22Rv1 (cell line): Measurements from ENCODE around the gene PLCB3.

ENCODE experiments used
- H3K27ac ChIP-seq: fragments of 450-650 bp; 2 replicates; pipeline ENCODE4 v1.5.1; 2017
- CTCF ChIP-seq: fragments of 450-650 bp; IDR thresholded peaks from 2 replicates; pipeline ENCODE4 v1.5.1; 2017; ENCODE audit warnings: mild to moderate bottlenecking
- ZFX ChIP-seq: fragments of 450-650 bp; IDR thresholded peaks from 2 replicates; pipeline ENCODE4 v1.6.1; 2017; ENCODE audit warnings: antibody characterized with exemption, borderline replicate concordance

The PLCB3 gene

GRCh38 chr11:64289002-64289564 is 37.8 kb downstream of the PLCB3 start:
- no peak overlapping the region for H3K27ac ChIP-seq
- TF ChIP-seq ZFX (no peak), CTCF (no peak)

- TF ChIP-seq CTCF (no peak), ZFX (no peak)
- no peak overlapping the region for H3K27ac ChIP-seq
Observed at GRCh38 chr11:64290352-64291261, 39.3 kb downstream of the PLCB3 start.

GRCh38 chr11:64291262-64291751 is 40.0 kb downstream of the PLCB3 start, which contains the start of gene KCNK4:
TSS of gene KCNK4 (plus strand) at chr11:64291302. CDS start at chr11:64293019, 1,717 bp downstream.
- no peak for TF ChIP-seq ZFX
- no peak for TF ChIP-seq CTCF
- H3K27ac ChIP-seq: no peak within 1 kb of the TSS

GRCh38 chr11:64291752-64292459 is 40.6 kb downstream of the PLCB3 start:
- H3K27ac ChIP-seq: no peak overlapping the region
- TF ChIP-seq CTCF (no peak), ZFX (no peak)

- TF ChIP-seq ZFX (no peak), CTCF (no peak)
- H3K27ac ChIP-seq: no peak overlapping the region
Observed at GRCh38 chr11:64292460-64293254, 41.3 kb downstream of the PLCB3 start.

- H3K27ac ChIP-seq: no peak overlapping the region
- TF ChIP-seq CTCF: no peak
- no peak for TF ChIP-seq ZFX
Observed at GRCh38 chr11:64294774-64295173, 43.4 kb downstream of the PLCB3 start.
